ENCODE measurements around the gene TSPAN14. TPM values are rescaled to one million over a fixed set of nuclear protein-coding genes. Genes with fewer than 3 reads are reported as not detected.
A peak's percentile ranks its signal among the peaks of the same experiment; 100 is the strongest.

Gene TSPAN14
- polyA plus RNA-seq, 3 donors = 123 to 160 (median 146) TPM

DNA sequence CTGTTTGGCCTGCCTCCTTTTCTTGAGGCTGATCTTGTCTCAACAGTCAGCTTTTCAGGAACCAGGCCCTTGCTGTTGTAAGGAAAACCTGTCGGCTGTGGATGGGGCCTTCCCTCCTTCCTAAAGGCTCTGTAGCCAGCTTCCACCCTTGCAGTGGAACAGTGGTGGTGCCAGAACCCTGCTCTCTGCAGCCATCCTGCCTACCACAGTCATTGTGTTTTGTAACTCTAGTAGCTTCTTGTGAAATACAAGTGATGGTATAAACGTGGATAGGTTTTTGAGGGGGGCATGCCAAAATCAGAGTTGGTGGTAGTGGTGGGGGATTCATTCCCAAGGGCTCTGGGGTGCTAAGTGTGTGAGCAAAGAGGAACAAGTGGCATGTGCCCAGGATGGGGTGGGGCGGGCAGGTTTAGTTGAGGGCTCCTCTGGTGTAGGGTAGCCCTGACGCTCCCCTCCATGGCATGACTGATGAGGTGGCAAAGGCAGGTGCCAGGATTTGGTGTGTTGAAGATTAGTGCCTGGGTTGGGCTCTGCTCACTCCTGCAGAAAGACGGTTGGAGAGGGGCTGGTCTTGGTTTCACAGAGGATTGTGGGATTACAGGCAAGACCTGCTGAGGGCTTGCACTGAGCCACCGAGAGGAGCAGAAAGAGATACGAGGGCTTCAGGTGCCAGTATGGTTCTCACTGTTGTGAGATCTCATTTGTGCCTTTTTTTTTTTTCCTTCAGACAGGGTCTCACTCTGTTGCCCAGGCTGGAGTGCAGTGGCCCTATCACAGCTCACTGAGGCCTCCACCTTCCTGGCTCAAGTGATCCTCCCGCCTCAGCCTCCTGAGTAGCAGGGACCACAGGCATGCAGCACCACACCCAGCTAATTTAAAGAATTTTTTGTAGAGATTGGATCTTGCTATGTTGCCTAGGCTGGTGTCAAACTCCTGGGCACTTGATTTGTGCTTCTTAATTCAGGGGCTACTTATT lies 7.4 kb downstream of the TSPAN14 start:
- peaks cover 0 to 3% (median 2%) of the 10 kb centered on the region in 3 donors for H3K27me3 Mint-ChIP-seq (ENCODE audit: low read depth in 3 of 3)
- Histone ChIP-seq H4K20me1 (ENCODE audit: insufficient read depth, low read length) (peaks cover 100% of the 10 kb centered on the region), H3K9me3 (replicated peaks in 1 of 2; ENCODE audit: control insufficient read depth in 1 of 2, insufficient read depth in 1 of 2, low read length in 2 of 2) (no peaks in the 10 kb centered on the region), H3K4me1 (ENCODE audit: control insufficient read depth in 1 of 2, insufficient read depth in 2 of 2, low read length in 2 of 2) (peaks cover 100% of the 10 kb centered on the region in 2 donors), H3K9ac (ENCODE audit: insufficient read depth, low read length, poor library complexity, severe bottlenecking) (no peak overlapping the region), H3K79me2 (ENCODE audit: insufficient read depth, low read length) (peaks cover 100% of the 10 kb centered on the region), H3K36me3 (replicated peaks in 1 of 2; ENCODE audit: control insufficient read depth in 1 of 2, insufficient read depth in 2 of 2, low read length in 2 of 2) (peaks cover 0 to 16% of the 10 kb centered on the region in 2 donors), H3K27ac (ENCODE audit: low read depth in 1 of 2, low read length in 2 of 2) (peak overlapping the region; percentile 80 to 92), H3K4me3 (replicated peaks in 1 of 3; ENCODE audit: low read depth in 2 of 3, low read length in 3 of 3) (peak overlapping the region in 1 of 3 experiments; percentile 96), H3K27me3 (ENCODE audit: control insufficient read depth in 2 of 2, insufficient read depth in 2 of 2, low read length in 2 of 2) (no peaks in the 10 kb centered on the region), H3K4me2 (replicated peaks; ENCODE audit: extremely low read depth, low read length, poor library complexity, severe bottlenecking) (peak overlapping the region; percentile 93), H2AFZ (ENCODE audit: insufficient read depth, low read depth, low read length, poor library complexity, severe bottlenecking) (no peak overlapping the region)
- H3K27ac Mint-ChIP-seq = peak overlapping the region; percentile 86 to 97 (median 95)
- peaks cover 0 to 3% (median 0%) of the 10 kb centered on the region in 7 donors for H3K9me3 Mint-ChIP-seq
- H3K4me1 Mint-ChIP-seq = peaks cover 99% of the 10 kb centered on the region
- peak overlapping the region; percentile 72 to 86 for H3K4me3 Mint-ChIP-seq
- intact Hi-C loops (cut with micrococcal nuclease) = no loop called here
- TF ChIP-seq, protein P1, sequence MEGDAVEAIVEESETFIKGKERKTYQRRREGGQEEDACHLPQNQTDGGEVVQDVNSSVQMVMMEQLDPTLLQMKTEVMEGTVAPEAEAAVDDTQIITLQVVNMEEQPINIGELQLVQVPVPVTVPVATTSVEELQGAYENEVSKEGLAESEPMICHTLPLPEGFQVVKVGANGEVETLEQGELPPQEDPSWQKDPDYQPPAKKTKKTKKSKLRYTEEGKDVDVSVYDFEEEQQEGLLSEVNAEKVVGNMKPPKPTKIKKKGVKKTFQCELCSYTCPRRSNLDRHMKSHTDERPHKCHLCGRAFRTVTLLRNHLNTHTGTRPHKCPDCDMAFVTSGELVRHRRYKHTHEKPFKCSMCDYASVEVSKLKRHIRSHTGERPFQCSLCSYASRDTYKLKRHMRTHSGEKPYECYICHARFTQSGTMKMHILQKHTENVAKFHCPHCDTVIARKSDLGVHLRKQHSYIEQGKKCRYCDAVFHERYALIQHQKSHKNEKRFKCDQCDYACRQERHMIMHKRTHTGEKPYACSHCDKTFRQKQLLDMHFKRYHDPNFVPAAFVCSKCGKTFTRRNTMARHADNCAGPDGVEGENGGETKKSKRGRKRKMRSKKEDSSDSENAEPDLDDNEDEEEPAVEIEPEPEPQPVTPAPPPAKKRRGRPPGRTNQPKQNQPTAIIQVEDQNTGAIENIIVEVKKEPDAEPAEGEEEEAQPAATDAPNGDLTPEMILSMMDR (IDR thresholded peaks at IDR 0.05) = no peak
- 37% methylated on average over 6 of the region's 8 CpGs for WGBS (ENCODE audit: insufficient coverage)
- peaks cover 18 to 48% of the 10 kb centered on the region in 2 donors for H3K36me3 Mint-ChIP-seq
- DNase-seq = peak in 2 of 3 donors; percentile 48 to 58

- intact Hi-C loops (cut with micrococcal nuclease) = no loop called here
- H3K27me3 Mint-ChIP-seq (ENCODE audit: low read depth in 3 of 3) = peaks cover 0 to 3% (median 0%) of the 10 kb centered on the region in 3 donors
- TF ChIP-seq, protein P1 (IDR thresholded peaks at IDR 0.05) = no peak
- peaks cover 18 to 43% of the 10 kb centered on the region in 2 donors for H3K36me3 Mint-ChIP-seq
- peak overlapping the region; percentile 79 to 96 (median 87) for H3K27ac Mint-ChIP-seq
- H3K9me3 ChIP-seq (replicated peaks in 1 of 2; ENCODE audit: control insufficient read depth in 1 of 2, insufficient read depth in 1 of 2, low read length in 2 of 2) = no peaks in the 10 kb centered on the region
- H3K4me2 ChIP-seq (replicated peaks; ENCODE audit: extremely low read depth, low read length, poor library complexity, severe bottlenecking) = peak overlapping the region; percentile 49
- peaks cover 100% of the 10 kb centered on the region in 2 donors for H3K4me1 ChIP-seq (ENCODE audit: control insufficient read depth in 1 of 2, insufficient read depth in 2 of 2, low read length in 2 of 2)
- H3K4me3 Mint-ChIP-seq = peak overlapping the region; percentile 24 to 56
- 57% methylated on average over 4 of the region's 7 CpGs for WGBS (ENCODE audit: insufficient coverage)
- H3K27ac ChIP-seq (ENCODE audit: low read depth in 1 of 2, low read length in 2 of 2) = peak overlapping the region; percentile 65 to 92
- peaks cover 100% of the 10 kb centered on the region for H3K79me2 ChIP-seq (ENCODE audit: insufficient read depth, low read length)
- peaks cover 0 to 14% of the 10 kb centered on the region in 2 donors for H3K36me3 ChIP-seq (replicated peaks in 1 of 2; ENCODE audit: control insufficient read depth in 1 of 2, insufficient read depth in 2 of 2, low read length in 2 of 2)
- no peak overlapping the region for H2AFZ ChIP-seq (ENCODE audit: insufficient read depth, low read depth, low read length, poor library complexity, severe bottlenecking)
- peak overlapping the region in 1 of 3 experiments; percentile 37 for H3K4me3 ChIP-seq (replicated peaks in 1 of 3; ENCODE audit: low read depth in 2 of 3, low read length in 3 of 3)
- H3K4me1 Mint-ChIP-seq = peaks cover 99% of the 10 kb centered on the region
- no peaks in the 10 kb centered on the region for H3K27me3 ChIP-seq (ENCODE audit: control insufficient read depth in 2 of 2, insufficient read depth in 2 of 2, low read length in 2 of 2)
- H3K9me3 Mint-ChIP-seq = peaks cover 0 to 3% (median 0%) of the 10 kb centered on the region in 7 donors
- H4K20me1 ChIP-seq (ENCODE audit: insufficient read depth, low read length) = peaks cover 100% of the 10 kb centered on the region
- no peak for DNase-seq
- H3K9ac ChIP-seq (ENCODE audit: insufficient read depth, low read length, poor library complexity, severe bottlenecking) = no peak overlapping the region
These were observed 8.3 kb downstream of the TSPAN14 start for GRCh38 chr10:80462299-80462980.

All from CD14-positive monocyte (primary cell).